Measurements from ENCODE around the gene MIOX. TPM values are rescaled to one million over a fixed set of nuclear protein-coding genes. Genes with fewer than 3 reads are reported as not detected.
A peak's percentile ranks its signal among the peaks of the same experiment; 100 is the strongest.
"Not testable (repeated sequence)": the region's sequence is repeated elsewhere in the genome, so short reads cannot be mapped to it uniquely, and the experiment has no call there.

Gene MIOX
- total RNA-seq, 2 experiments from 2014 or later, result 0.23 to 0.61 TPM

- H3K4me3 Mint-ChIP-seq, result peak within 1 kb of the TSS; percentile 98
- no peaks in the 10 kb centered on the region for H3K9me3 Mint-ChIP-seq (ENCODE audit: low read depth)
- peak within 1 kb of the TSS; percentile 93 for H3K27ac Mint-ChIP-seq
- CTCF ChIA-PET, result interaction anchor here (0.6 to 5.8 kb wide), 17 partner anchors 10 to 395 kb away, joined by 3 to 79 read pairs (median 4); partner anchors contain the start of genes ARSA, SCO2 and SYCE3
- peaks cover 4% of the 10 kb centered on the region for H3K36me3 Mint-ChIP-seq
- H3K4me1 Mint-ChIP-seq, result peaks cover 32% of the 10 kb centered on the region
- peak; percentile 95 for DNase-seq
- ATAC-seq, result peak; percentile 83
- no peaks in the 10 kb centered on the region for H3K27me3 Mint-ChIP-seq
Observed at GRCh38 chr22:50507421-50507990, 20.8 kb downstream of the MIOX start, which contains the start of gene LMF2. TSS of gene LMF2 (minus strand) at chr22:50507702. CDS start at chr22:50507675, 27 bp downstream.

DNA sequence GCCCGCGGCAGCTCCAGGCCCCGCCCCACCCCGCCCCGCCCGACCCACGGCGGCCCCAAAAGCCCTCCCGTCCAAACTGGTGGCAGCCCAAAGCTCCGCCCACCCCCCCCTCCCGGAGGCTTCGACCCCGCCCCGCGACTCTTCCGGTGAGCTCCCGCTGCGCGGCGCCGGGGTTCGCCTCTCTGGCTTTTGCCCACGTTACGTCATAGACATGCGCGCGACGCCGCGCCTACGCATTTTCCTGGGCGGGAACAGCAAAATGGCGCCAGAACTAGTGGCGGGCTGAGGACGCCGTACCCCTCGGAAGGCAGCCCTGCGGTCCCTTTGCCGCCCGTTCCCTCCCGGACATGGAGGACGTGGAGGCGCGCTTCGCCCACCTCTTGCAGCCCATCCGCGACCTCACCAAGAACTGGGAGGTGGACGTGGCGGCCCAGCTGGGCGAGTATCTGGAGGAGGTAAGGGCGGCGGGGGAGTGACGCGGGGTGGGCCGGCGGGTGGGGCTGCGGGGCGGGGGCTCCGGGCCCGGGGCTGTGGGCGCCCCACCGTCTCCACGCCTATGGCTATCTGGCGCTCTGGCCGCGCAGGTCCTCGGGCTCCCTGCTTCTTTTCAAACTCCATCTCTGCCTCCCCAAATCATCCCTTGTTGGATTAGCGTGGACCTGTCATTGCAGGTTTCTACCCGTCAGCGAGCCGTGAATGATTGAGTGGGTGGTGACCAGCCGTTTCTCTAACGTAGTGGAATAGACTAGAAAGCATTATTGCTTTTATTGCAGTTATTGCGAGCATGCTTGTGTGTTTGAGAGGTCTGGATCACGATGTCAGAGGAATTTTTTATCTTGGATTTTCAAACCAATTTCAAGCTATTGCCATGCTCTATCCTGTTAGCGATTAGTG lies 21.6 kb downstream of the MIOX start, which contains the start of gene NCAPH2:
Gene NCAPH2, plus strand, starts transcription at position 234 of the 894 bp plus-strand sequence. Its CDS starts 114 bp downstream, at position 348.
- ATAC-seq (peak; percentile 74), DNase-seq (peak; percentile 98)
- Mint-ChIP-seq H3K27ac (peak within 1 kb of the TSS; percentile 93), H3K36me3 (peaks cover 4% of the 10 kb centered on the region), H3K27me3 (no peaks in the 10 kb centered on the region), H3K4me3 (peak within 1 kb of the TSS; percentile 98), H3K4me1 (peaks cover 37% of the 10 kb centered on the region), H3K9me3 (ENCODE audit: low read depth) (no peaks in the 10 kb centered on the region)
- CTCF ChIA-PET, result interaction anchor here (0.6 to 5.8 kb wide), 19 partner anchors 11 to 396 kb away, joined by 3 to 79 read pairs (median 4); partner anchors contain the start of genes ARSA, SCO2 and SYCE3

GRCh38 chr22:50508897-50509296 lies 22.2 kb downstream of the MIOX start:
- no peaks in the 10 kb centered on the region for H3K27me3 Mint-ChIP-seq
- no peaks in the 10 kb centered on the region for H3K9me3 Mint-ChIP-seq (ENCODE audit: low read depth)
- no peak for ATAC-seq
- CTCF ChIA-PET, result interaction anchor here (1.0 to 5.8 kb wide), 10 partner anchors 12 to 233 kb away, joined by 3 to 79 read pairs (median 6); partner anchors contain the start of genes ARSA, SCO2 and SYCE3
- DNase-seq, result no peak
- H3K4me3 Mint-ChIP-seq, result peak overlapping the region; percentile 89
- H3K4me1 Mint-ChIP-seq, result peaks cover 40% of the 10 kb centered on the region
- H3K27ac Mint-ChIP-seq, result peak overlapping the region; percentile 93
- peaks cover 6% of the 10 kb centered on the region for H3K36me3 Mint-ChIP-seq

- H3K4me1 Mint-ChIP-seq, result peaks cover 42% of the 10 kb centered on the region
- no peak overlapping the region for H3K27ac Mint-ChIP-seq
- CTCF ChIA-PET, result interaction anchor here (0.6 to 5.8 kb wide), 3 partner anchors 11 to 180 kb away, joined by 3 to 79 read pairs (median 22); partner anchors contain the start of gene SCO2
- DNase-seq, result no peak
- no peak overlapping the region for H3K4me3 Mint-ChIP-seq
- H3K27me3 Mint-ChIP-seq, result no peaks in the 10 kb centered on the region
- no peak for ATAC-seq
- no peaks in the 10 kb centered on the region for H3K9me3 Mint-ChIP-seq (ENCODE audit: low read depth)
- H3K36me3 Mint-ChIP-seq, result peaks cover 22% of the 10 kb centered on the region
Observed at GRCh38 chr22:50513175-50513574, 26.5 kb downstream of the MIOX start.

DNA sequence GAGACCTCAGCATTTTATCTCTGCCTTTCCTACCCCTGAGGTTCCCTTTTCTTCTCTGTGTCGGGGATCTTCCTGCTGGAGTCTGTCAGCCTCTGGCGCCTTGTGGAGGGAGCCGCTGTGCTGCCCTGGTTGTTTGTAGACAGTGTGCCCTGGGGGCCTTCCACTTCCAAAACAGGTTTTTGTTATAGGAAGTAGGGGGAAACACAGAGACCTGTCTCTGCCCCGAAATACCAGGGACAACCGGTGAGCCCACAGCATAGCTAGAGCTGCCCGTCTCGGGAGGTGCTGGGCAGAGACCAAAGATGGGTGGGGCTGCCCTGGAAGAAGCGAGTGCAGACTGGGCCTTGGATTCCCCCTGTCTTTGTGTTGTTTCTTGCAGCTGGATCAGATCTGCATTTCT lies 29.4 kb downstream of the MIOX start:
- H3K27me3 Mint-ChIP-seq, result no peaks in the 10 kb centered on the region
- no peak overlapping the region for H3K4me3 Mint-ChIP-seq
- ATAC-seq (no peak), DNase-seq (no peak)
- H3K36me3 Mint-ChIP-seq, result peaks cover 38% of the 10 kb centered on the region
- no peak overlapping the region for H3K27ac Mint-ChIP-seq
- H3K9me3 Mint-ChIP-seq (ENCODE audit: low read depth), result no peaks in the 10 kb centered on the region
- CTCF ChIA-PET, result interaction anchor here (0.6 to 3.7 kb wide), 2 partner anchors 9 to 47 kb away, joined by 3 to 22 read pairs; partner anchors contain the start of gene SCO2
- H3K4me1 Mint-ChIP-seq, result peaks cover 26% of the 10 kb centered on the region

GRCh38 chr22:50516891-50517290 lies 30.2 kb downstream of the MIOX start:
- DNase-seq, result no peak
- no peaks in the 10 kb centered on the region for H3K9me3 Mint-ChIP-seq (ENCODE audit: low read depth)
- H3K27ac Mint-ChIP-seq, result no peak overlapping the region
- peaks cover 23% of the 10 kb centered on the region for H3K4me1 Mint-ChIP-seq
- peaks cover 39% of the 10 kb centered on the region for H3K36me3 Mint-ChIP-seq
- CTCF ChIA-PET, result interaction anchor here (3.7 kb wide), 1 partner anchor 8 kb away, joined by 22 read pairs; the partner anchor contains the start of gene SCO2
- no peak overlapping the region for H3K4me3 Mint-ChIP-seq
- no peak for ATAC-seq
- no peaks in the 10 kb centered on the region for H3K27me3 Mint-ChIP-seq

DNA sequence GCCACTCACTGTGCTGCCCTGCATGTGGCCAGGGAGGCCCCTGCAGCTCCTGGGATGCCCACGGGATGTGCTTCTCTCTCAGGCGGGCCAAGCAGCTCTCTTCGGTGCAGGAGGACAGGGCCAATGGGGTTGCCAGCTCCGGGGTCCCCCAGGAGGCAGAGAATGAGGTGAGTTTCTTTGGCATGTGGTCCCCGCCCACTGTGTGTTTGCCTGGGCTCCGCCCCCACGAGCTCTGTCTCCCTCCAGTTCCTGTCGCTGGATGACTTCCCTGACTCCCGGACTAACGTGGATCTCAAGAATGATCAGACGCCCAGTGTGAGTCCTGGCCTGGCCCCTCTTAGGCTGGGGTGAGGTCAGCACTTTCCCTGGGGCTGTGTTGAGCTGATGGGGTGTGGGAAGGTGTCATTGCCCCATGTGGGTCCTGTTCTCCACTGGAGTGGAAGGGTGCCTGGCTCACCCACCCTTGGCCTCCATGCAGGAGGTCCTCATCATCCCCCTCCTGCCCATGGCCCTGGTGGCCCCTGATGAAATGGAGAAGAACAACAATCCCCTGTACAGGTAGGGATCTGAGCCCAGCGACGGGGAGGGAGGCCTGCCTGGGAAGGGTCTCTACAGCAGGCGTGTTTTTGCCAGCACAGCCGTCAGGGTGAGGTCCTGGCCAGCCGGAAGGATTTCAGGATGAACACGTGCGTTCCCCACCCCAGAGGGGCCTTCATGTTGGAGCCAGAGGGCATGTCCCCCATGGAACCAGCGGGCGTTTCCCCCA lies 31.0 kb downstream of the MIOX start:
- no peak for DNase-seq
- Mint-ChIP-seq H3K4me3 (no peak overlapping the region), H3K27me3 (no peaks in the 10 kb centered on the region), H3K36me3 (peaks cover 35% of the 10 kb centered on the region), H3K9me3 (ENCODE audit: low read depth) (no peaks in the 10 kb centered on the region), H3K4me1 (peaks cover 17% of the 10 kb centered on the region), H3K27ac (no peak overlapping the region)
- CTCF ChIA-PET, result interaction anchor here (1.3 kb wide), 1 partner anchor 64 kb away, joined by 3 read pairs; no protein-coding TSS in a partner anchor
- no peak for ATAC-seq

- DNase-seq, result no peak
- Mint-ChIP-seq H3K27ac (no peak overlapping the region), H3K27me3 (no peaks in the 10 kb centered on the region), H3K36me3 (peaks cover 42% of the 10 kb centered on the region), H3K9me3 (ENCODE audit: low read depth) (no peaks in the 10 kb centered on the region), H3K4me3 (no peak overlapping the region), H3K4me1 (peaks cover 18% of the 10 kb centered on the region)
- no peak for ATAC-seq
- CTCF ChIA-PET, result interaction anchor here (1.3 kb wide), 1 partner anchor 65 kb away, joined by 3 read pairs; no protein-coding TSS in a partner anchor
Observed at GRCh38 chr22:50518606-50519005, 31.9 kb downstream of the MIOX start.

DNA sequence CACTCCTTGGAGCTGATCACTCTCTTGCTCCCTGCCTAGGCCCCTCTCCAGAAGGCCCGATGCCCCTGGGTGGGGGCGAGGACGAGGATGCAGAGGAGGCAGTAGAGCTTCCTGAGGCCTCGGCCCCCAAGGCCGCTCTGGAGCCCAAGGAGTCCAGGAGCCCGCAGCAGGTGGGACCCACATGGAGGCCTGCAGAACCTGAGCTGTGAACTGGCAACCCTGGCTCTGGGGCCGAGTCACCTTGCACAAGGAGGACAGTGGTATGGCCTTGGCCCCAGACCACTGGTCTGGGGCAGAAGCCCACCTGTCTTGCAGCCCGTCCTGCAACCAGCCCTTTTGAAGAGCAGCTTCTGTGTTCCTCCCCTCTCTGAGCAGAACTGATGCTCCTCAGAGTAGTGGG lies 32.5 kb downstream of the MIOX start:
- H3K9me3 Mint-ChIP-seq (ENCODE audit: low read depth), result no peaks in the 10 kb centered on the region
- DNase-seq, result no peak
- H3K27me3 Mint-ChIP-seq, result no peaks in the 10 kb centered on the region
- no peak overlapping the region for H3K27ac Mint-ChIP-seq
- CTCF ChIA-PET, result no interaction called here
- ATAC-seq, result no peak
- H3K4me1 Mint-ChIP-seq, result peaks cover 18% of the 10 kb centered on the region
- H3K36me3 Mint-ChIP-seq, result peaks cover 40% of the 10 kb centered on the region
- no peak overlapping the region for H3K4me3 Mint-ChIP-seq

DNA sequence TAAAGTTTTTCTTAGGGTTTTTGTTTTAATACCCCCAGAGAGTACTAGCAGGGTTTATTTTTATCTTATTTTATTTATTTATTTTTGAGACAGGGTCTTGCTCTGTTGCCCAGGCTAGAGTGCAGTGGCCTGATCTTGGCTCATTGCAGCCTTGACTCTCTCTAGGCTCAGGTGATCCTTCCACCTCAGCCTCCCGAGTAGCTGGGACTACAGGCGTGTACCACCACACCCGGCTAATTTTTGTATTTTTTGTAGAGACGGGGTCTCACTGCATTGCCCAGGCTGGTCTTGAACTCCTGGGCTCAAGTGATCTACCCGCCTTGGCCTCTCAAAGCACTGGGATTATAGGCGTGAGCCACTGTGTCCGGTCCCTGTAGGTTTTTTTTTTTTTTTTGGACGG lies 33.5 kb downstream of the MIOX start:
- DNase-seq; H3K27ac Mint-ChIP-seq; ATAC-seq; H3K4me3 Mint-ChIP-seq; CTCF ChIA-PET; H3K9me3 Mint-ChIP-seq (ENCODE audit: low read depth); H3K27me3 Mint-ChIP-seq: not testable (repeated sequence)
- peaks cover 38% of the 10 kb centered on the region for H3K36me3 Mint-ChIP-seq
- peaks cover 20% of the 10 kb centered on the region for H3K4me1 Mint-ChIP-seq

- CTCF ChIA-PET, result no interaction called here
- Mint-ChIP-seq H3K4me1 (peaks cover 17% of the 10 kb centered on the region), H3K27ac (no peak overlapping the region), H3K27me3 (no peaks in the 10 kb centered on the region), H3K4me3 (no peak overlapping the region), H3K9me3 (ENCODE audit: low read depth) (no peaks in the 10 kb centered on the region), H3K36me3 (peaks cover 36% of the 10 kb centered on the region)
- DNase-seq (no peak), ATAC-seq (no peak)
Observed at GRCh38 chr22:50520826-50521453, 34.3 kb downstream of the MIOX start.

GRCh38 chr22:50521710-50522109 lies 35.1 kb downstream of the MIOX start:
- H3K27me3 Mint-ChIP-seq, result no peaks in the 10 kb centered on the region
- DNase-seq (no peak), ATAC-seq (no peak)
- H3K27ac Mint-ChIP-seq, result no peak overlapping the region
- no peak overlapping the region for H3K4me3 Mint-ChIP-seq
- CTCF ChIA-PET, result no interaction called here
- H3K4me1 Mint-ChIP-seq, result peaks cover 17% of the 10 kb centered on the region
- H3K36me3 Mint-ChIP-seq, result peaks cover 35% of the 10 kb centered on the region
- H3K9me3 Mint-ChIP-seq (ENCODE audit: low read depth), result no peaks in the 10 kb centered on the region

All from activated CD8-positive, alpha-beta memory T cell treated with anti-CD3 and anti-CD28 coated beads, Interleukin-2, amount 10 ng/mL, durations not matched to agents 7 days and 5 days (primary cell).